GM19240 (cell line): Measurements from ENCODE around the gene LANCL2.
A peak's percentile ranks its signal among the peaks of the same experiment; 100 is the strongest.
"Not testable (repeated sequence)": the region's sequence is repeated elsewhere in the genome, so short reads cannot be mapped to it uniquely, and the experiment has no call there.

ENCODE experiments used
- DNase-seq: peaks from one replicate; pipeline ENCODE4 v3.0.0; 2011; ENCODE audit warnings: low spot score; ENCODE audit not compliant: insufficient read length

LANCL2 gene

GRCh38 chr7:55362927-55363326, 2.2 kb upstream of the LANCL2 start:
- DNase-seq = no peak

- DNase-seq = no peak
Observed at GRCh38 chr7:55363386-55364170, 1.6 kb upstream of the LANCL2 start.

GRCh38 chr7:55365675-55366460, 731 bp downstream of the LANCL2 start:
- peak; percentile 75 for DNase-seq

- no peak for DNase-seq
Observed at GRCh38 chr7:55366461-55367070, 1.4 kb downstream of the LANCL2 start.

- DNase-seq = no peak
Observed at GRCh38 chr7:55367283-55367840, 2.2 kb downstream of the LANCL2 start.

GRCh38 chr7:55369427-55370400, 4.6 kb downstream of the LANCL2 start:
- DNase-seq = no peak

GRCh38 chr7:55374213-55374612, 9.1 kb downstream of the LANCL2 start:
- no peak for DNase-seq

- no peak for DNase-seq
Observed at GRCh38 chr7:55375237-55375636, 10.1 kb downstream of the LANCL2 start.

GRCh38 chr7:55377162-55377817, 12.2 kb downstream of the LANCL2 start:
- DNase-seq = no peak

- DNase-seq = no peak
Observed at GRCh38 chr7:55379285-55379684, 14.1 kb downstream of the LANCL2 start.

- no peak for DNase-seq
Observed at GRCh38 chr7:55381189-55381588, 16.1 kb downstream of the LANCL2 start.

GRCh38 chr7:55381696-55382095, 16.6 kb downstream of the LANCL2 start:
- no peak for DNase-seq

- no peak for DNase-seq
Observed at GRCh38 chr7:55382251-55382650, 17.1 kb downstream of the LANCL2 start.

- DNase-seq = no peak
Observed at GRCh38 chr7:55386541-55386940, 21.4 kb downstream of the LANCL2 start.

- no peak for DNase-seq
Observed at GRCh38 chr7:55387062-55387965, 22.2 kb downstream of the LANCL2 start.

GRCh38 chr7:55396233-55396785, 31.2 kb downstream of the LANCL2 start:
- no peak for DNase-seq

- no peak for DNase-seq
Observed at GRCh38 chr7:55397617-55398016, 32.5 kb downstream of the LANCL2 start.

GRCh38 chr7:55400191-55400590, 35.1 kb downstream of the LANCL2 start:
- DNase-seq = no peak

- DNase-seq = not testable (repeated sequence)
Observed at GRCh38 chr7:55402506-55402905, 37.4 kb downstream of the LANCL2 start.
